NCI-H345 treated with DMSO at 0.1 percent for 48 hours (cell line): ENCODE data around the gene ATG2B.

Experiments
- DNase-seq: peaks from one replicate; lab custom pipeline; 2025; ENCODE audit not compliant: unreplicated experiment; lab: John Stamatoyannopoulos, UW

Gene ATG2B, protein sequence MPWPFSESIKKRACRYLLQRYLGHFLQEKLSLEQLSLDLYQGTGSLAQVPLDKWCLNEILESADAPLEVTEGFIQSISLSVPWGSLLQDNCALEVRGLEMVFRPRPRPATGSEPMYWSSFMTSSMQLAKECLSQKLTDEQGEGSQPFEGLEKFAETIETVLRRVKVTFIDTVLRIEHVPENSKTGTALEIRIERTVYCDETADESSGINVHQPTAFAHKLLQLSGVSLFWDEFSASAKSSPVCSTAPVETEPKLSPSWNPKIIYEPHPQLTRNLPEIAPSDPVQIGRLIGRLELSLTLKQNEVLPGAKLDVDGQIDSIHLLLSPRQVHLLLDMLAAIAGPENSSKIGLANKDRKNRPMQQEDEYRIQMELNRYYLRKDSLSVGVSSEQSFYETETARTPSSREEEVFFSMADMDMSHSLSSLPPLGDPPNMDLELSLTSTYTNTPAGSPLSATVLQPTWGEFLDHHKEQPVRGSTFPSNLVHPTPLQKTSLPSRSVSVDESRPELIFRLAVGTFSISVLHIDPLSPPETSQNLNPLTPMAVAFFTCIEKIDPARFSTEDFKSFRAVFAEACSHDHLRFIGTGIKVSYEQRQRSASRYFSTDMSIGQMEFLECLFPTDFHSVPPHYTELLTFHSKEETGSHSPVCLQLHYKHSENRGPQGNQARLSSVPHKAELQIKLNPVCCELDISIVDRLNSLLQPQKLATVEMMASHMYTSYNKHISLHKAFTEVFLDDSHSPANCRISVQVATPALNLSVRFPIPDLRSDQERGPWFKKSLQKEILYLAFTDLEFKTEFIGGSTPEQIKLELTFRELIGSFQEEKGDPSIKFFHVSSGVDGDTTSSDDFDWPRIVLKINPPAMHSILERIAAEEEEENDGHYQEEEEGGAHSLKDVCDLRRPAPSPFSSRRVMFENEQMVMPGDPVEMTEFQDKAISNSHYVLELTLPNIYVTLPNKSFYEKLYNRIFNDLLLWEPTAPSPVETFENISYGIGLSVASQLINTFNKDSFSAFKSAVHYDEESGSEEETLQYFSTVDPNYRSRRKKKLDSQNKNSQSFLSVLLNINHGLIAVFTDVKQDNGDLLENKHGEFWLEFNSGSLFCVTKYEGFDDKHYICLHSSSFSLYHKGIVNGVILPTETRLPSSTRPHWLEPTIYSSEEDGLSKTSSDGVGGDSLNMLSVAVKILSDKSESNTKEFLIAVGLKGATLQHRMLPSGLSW (N-terminal part only)

DNA sequence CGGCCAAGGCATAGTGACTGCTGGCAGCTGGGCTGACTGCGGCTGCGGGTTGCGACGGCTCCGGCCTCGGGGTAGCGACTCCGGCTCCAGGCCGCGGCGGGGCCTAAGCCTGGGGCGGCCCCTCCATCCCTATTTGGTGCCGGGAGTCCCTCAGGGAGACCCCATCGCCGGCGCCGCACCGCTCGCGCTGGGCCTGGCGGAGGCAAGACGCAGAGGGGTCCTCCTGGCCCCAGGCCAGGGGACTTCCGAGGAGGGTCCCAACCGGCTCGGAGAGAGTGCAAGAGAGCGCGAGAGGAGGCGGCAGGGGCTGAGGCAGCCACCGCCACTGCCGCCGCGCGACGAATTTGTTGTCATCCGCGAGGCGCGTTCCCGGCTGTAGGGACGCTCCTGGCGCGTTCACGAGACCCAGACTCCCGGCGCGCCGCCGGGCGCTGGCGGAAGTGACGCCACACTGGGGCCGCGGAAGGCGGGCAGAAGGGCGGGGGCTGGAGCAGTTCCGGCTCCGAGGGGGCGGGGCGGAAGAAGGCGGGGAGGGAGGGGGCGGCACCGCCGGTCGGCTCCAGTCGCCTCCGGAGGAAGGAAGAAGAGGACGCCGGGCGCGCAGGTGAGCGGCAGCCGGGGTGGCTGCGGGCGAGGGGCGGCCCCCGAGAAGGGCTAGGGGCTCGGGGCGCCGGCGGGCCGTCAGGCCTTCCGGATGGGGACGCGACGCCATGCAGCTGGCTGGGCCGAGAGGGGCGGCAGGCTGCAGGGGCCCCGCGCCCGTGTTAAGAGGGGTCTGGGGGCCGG lies at the start of gene ATG2B, which contains the start of gene GSKIP:
Gene ATG2B (minus strand): TSS at position 377 of the 786 bp plus-strand sequence. CDS start 365 bp downstream, at position 12.
Gene GSKIP (plus strand): TSS at position 562 of the 786 bp plus-strand sequence. CDS start 18,722 bp downstream, outside the sequence.
- DNase-seq: peak; percentile 84

DNA sequence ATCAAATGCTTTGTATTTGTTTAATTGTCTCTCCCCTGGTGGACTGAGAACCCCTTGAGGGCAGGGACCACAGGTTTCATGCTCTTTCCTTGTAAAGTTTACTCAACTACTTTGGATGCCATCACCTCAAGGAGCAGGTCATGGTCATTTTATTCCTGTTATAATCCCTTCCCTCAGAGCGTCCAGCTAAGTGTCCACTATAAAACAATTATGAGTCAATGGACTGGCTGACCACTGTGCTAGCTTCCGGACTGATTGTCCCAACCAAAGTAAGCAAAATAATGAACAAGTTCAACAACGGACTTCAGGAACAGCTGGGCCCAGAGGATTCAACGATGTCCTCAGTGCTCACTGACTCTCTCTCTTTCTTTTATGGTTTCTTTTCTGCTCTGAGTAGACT lies 47.0 kb upstream of the ATG2B start:
- DNase-seq: no peak

DNA sequence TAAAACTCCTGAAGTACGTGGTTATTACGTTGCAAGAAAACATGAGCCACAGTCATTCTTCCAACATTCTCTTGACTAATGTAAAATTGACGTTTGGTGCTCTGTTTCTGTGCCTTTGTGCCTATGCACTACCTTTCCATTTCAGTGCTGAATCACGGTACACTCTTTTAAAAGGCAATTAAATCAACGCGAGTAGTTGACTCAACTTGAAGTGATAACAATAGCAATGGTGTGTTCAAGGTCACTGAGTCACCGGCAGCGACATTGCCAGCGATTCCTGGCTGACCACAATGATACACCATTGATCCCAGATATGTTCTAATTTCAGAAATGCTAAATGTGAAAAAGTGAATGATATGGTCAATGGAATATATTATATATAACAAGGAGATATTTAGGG lies 46.6 kb upstream of the ATG2B start:
- no peak for DNase-seq

DNA sequence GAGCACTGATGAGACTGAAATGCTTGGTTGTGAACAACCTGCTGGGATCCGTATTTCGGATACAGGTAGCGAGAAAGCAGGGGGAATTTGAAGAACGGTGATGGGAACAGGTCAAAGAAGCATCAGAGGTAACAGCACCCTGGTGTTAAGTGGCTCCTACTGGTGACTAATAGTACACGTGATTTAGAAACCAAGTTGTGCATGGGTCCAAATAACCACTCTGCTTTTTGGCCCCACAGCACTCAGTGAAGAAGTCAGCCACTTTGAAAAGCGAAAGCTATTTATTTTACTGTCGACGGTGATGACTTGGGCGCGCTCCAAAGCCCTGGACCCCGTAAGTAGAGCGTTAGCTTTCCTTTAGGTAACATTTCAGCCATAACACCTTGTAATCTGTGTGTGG lies 45.5 kb upstream of the ATG2B start:
- no peak for DNase-seq

DNA sequence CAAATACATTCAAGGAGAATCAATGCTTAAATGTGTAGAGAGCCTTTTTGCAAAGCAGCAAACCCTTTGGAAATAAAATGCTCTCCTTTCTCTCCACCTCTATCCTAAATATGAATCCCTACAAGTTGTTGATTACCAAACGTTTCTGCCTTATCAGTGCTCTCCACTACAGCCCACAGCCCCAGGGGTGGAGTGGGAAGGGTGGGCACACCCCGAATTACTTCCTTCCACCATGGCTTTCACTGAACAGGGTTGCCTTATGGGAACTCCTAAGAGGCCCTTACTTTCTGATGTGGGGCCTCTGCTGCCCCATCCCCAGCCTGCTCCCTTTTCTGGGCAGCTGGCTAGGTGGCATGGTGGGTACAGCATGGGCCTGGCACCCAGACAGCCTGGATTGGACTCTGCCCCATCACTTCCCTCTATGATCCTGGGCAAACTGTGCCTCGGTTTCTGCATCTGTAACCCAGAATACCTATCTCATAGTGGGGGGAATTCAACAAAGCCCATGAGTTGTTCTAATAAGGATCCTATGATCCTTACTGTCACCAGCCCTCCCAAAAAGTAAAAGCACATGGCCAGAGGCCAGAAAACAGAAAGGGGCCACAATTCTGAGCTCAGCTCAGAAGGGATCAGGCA lies 44.9 kb upstream of the ATG2B start:
- DNase-seq: no peak

DNA sequence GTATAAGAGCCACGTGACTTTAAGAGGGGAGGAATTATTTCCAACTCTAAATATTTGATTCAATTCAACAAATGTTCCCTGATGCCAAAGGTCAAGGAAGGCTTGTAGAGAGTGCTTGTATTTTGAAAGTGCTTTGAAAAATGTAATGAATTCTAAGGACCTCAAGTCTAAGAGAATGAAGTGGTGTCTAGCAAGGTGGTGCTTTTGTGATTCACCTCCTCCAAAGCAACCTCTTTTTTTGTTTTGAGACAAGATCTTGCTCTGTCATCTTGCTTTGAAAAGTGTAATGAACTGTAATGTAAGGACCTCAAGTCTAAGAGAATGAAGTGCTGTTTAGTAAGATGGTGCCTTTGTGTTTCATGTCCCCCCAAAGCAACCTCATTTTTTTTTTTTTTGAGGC lies 42.5 kb upstream of the ATG2B start:
- DNase-seq: no peak

DNA sequence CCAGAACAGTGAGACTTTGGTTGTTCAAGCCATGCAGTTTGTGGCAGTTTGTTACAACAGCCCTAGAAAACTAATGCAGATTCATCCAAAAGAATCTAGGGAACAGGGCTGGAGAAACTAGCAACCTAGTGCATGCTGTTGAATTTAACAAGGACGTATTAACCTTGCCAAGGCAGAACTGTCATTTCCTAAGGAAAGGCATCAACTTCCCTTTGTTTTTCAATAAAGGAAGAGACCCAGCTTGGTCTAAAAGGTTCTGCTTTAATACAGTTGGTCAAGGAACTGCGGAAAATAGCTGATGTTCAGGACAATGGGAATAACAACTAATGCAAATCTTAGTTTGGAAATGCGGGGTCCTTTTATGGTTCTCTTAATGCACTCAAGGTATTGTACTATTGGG lies 40.3 kb upstream of the ATG2B start:
- no peak for DNase-seq

DNA sequence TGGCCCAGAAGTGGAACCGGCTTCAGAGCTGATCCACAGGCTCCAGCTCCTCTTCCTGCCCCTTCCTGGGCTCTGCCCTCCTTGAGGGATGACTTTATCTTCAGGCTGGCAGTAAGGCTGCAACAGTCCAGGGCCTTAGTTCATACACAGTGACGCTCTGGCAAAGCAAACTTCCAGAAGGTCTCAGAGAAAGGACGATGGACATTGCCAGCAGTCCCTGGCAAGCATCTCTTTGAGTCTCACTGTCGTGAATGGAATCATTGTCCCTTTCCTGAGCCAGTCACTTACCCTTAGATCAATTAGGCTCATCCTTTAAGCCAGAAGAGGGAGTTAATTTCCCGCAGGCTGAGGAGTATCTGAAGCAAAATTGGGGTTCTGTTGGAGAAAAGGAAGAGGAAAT lies 37.4 kb upstream of the ATG2B start:
- no peak for DNase-seq

DNA sequence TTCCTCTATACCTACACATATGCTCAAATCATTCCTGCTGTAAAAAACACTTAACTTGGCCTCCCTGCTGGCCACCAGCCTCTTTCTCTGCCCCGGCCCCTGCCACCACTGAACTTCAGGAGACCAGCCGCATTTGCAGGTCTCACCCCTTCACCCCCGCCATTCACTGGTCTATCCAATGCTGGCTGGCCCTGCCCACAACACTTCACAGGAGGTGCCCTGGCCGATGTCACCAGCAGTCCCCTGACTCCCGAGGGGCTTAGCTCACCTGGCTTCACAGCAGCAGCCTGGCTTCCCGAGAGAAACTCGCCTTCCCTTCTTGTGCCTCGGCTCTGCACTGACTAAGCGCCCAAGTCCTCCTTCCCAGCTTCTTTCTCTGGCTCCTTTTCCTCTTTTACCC lies 36.3 kb upstream of the ATG2B start:
- DNase-seq: no peak

DNA sequence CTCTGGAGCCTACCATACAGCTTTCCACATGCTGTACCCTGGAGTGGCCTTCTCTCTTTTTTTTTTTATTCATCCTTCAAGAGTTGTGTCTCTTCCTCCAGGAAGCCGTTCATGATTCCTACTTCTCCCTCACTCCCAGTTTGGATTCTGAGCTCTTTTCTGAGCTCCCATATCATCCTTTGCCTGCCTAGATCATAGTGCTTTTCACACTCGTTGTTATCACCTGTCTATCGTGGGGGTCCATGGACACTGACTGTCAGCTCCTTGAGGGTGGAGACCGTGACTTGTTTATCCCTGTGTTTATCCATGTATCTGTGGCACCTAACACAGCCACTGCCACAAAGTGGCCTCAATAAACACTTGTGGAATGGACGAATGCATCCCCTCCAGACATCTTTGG lies 35.8 kb upstream of the ATG2B start:
- no peak for DNase-seq

DNA sequence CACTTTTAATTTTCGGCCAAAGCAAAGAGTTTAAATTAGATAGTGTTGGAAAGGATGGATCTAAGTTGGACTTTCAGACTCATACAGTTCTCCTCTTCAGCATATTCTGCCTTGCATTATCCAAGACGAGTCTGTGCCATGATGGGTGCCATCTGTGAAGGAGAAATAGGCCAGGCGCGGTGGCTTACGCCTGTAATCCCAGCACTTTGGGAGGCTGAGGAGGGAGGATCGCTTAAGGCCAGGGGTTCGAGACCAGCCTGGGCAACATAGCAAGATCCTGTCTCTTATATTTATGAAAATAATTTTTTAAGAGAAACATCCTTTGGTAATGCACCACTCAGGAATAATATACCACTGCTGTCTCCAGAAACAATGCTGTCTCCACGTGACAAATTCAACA lies 35.3 kb upstream of the ATG2B start:
- no peak for DNase-seq

DNA sequence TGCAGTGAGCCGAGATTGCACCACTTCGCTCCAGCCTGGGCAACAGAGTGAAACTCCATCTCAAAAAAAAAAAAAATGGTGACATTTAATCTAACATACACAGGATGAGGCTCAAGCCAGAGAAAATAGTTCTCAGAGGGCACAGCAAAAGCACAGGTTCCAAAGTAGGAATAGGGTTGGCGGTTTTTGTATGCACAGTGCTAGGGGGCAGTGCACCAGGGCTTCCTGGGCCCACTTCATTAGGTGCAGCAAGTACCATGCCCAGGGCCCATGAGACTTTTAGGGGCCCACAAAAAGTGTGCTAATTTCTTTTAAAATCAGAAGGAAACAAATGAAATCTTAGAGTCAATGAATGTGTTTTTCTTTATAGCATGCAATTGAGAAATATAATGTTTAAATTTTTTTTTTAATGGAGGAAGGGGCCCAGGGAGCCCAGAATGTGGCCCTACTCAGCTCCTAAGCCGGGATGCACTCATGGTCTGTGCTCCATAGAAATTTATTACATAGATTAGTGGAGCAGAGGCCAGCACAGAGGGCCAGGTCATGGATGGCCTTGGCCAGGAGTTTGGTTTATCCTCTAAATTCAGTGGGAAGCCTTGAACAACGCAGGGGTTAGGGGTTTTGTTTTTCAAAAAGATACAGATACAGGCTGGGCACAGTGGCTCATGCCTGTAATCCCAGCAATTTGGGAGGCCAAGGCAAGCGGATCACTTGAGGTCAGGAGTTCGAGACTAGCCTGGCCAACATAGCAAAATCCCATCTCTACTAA lies 31.1 kb upstream of the ATG2B start:
- DNase-seq: no peak

DNA sequence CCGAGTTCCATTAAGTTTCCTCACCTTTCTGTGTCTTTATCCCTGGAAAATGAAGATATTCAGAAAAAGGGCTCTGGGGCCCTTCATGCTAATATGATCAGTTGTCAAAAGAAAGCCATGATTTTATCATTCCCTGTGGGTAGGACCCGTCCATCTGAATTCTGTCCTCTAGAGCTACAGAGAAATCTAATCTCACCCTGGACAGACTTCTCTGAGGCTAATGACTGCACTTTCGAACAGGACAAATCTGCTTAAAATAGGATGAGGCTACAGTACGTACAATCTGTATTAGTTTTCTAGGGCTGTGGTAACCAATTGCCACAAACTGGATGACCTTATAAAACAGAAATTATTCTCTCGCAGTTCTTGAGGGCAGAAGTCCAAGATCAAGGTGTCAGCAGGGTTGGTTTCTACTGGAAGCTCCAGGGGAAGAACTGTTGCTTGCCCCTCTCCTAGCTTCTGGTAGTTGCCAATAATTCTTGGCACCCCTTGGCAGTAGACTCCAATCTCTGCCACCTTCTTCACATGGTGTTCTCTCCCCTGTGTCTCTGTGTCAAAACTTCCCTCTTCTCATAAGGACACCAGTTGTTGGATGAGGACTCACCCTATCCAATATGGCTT lies 30.0 kb upstream of the ATG2B start:
- DNase-seq: no peak

DNA sequence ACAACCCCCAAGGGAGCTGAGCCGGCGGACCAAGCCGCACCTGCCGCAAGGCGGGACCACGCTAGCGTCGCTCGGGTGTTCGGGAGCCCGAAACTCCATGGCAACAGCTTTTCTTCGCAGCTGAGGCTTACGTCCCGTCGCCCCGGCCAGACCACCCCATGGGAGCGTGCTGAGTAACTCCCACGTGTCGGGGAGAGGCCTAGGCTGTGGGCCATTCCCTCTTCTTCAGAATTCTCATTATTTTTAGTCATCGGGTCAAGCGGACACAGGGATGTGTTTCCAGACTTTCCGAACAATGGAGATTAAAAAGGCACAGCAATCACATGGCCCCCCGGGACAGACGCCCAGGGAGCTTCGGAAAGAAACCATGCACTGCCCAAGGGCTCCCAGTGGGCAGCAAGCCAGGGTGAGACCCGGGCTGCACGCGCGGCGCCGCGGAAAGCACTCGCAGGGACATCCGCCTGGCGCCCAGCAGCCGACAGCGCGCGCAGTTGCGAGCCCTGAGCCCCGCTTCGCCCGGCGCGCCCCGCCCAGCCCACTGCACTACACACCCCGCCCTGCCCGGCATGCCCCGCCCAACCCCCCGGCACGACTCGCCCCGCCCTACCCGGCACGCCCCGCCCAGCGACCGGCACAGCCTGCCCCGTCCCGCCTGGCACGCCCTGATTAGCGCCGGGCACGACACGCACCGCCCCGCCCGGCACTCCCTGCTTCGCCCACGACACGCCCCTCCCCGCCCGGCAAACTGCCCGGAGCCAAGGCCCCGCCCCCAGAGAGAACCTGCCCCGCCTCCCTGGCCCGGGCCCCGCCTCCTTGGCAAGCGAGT lies 28.4 kb upstream of the ATG2B start:
- DNase-seq: peak; percentile 91

DNA sequence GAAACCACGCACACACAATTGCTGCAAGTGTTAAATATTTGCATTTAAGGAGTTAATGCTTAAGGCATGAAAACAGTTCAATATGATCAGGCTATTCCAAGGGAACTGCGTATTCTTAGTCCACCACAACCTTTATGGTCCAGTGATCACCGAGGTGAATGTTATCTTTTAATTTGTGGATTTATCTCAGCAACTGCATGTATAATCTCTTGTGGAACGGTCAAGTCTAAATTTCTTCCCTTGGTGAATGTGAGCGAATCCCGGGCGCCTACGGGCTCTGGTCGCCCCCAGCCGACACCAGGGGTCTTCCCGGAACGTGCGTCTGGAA lies 27.8 kb upstream of the ATG2B start:
- DNase-seq: no peak

DNA sequence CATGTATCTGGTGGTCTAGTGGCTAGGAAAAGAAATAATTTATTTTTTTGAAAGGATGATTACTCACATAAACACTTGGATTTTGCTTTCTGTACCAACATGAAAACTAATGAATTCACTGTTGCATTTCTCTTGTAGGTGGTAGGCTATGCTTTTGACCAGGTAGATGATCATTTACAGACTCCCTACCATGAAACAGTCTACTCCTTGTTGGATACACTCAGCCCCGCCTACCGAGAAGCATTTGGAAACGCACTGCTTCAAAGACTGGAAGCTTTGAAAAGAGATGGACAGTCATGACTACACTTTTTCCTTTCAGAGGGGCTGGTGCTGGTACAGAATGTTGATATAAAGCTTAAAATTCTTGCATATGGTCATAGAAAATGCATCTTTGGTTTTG lies 22.2 kb upstream of the ATG2B start:
- DNase-seq: no peak

DNA sequence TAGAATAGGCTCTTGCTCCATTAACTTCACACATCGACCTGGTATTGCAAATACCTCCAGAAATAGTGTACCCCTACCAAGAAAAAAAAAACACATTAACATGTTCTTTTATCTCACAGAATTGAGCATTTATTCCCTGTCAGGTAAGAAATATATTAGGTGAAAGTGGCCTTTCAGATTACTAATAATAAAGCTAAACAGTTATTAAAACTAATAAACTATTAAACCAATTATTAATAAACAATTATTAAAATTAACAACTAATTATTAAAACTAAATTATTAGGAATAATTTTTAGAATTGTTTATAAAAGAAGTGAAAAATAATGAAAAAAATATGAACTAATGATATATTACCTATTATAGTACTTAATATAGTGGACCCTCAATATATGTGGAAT lies 21.6 kb upstream of the ATG2B start:
- no peak for DNase-seq

DNA sequence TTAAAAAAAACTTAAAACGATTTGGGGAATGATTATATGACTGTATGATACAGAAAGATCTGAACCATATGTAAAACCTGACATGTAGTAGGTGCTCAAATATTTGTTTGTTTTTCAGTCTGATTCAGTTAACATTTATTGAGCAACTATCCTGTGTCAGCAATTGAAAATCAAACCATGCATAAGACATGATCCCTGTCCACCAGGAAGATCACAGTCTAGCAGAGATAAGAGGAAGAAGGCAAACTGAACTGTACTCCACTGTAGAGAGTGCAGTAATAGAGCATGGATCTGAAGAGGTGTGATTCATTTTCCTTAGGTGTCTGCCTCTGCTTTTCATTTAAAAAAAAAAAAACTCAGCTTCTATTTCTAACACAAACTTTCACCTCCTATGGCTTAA lies 20.9 kb upstream of the ATG2B start:
- DNase-seq: no peak
